DMS 273 (cell line): ENCODE measurements around the gene WSB2.
"Not testable (repeated sequence)": the region's sequence is repeated elsewhere in the genome, so short reads cannot be mapped to it uniquely, and the experiment has no call there.

ENCODE experiments used
- DNase-seq: peaks from one replicate; lab custom pipeline; 2025; ENCODE audit not compliant: unreplicated experiment; lab: John Stamatoyannopoulos, UW

WSB2 gene

DNA sequence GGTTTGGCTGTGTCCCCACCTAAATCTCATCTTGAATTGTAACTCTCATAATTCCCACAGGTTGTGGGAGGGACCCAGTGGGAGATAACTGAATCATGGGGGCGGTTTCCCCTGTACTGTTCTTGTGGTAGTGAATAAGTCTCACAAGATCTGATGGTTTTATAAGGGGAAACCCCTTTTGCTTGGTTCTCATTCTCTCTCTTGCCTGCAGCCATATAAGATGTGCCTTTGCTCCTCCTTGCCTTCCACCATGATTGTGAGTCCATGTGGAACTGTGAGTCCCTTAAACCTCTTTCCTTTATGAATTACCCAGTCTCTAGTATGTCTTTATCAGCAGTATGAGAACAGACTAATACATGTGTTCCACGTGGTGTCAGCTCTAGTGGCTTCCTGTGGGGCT lies 61.2 kb downstream of the WSB2 start:
- DNase-seq: not testable (repeated sequence)

DNA sequence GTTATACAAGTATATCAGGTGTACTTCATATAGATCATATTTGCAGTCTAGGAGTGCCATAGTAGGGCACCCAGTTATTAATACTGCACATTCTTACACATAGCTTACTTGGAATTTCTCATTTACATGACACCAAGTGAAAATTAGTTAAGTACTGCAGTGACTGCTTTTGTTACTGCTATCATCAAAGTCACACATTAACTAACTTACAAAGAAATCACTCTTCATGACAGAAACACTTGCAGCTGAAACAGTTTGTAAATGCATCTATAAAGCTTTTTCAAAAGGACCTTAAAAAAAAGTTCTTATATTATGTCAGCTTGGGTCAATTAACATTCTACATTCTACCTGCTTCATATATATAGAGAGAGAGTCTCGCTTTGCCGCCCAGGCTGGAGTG lies 62.3 kb downstream of the WSB2 start:
- no peak for DNase-seq

DNA sequence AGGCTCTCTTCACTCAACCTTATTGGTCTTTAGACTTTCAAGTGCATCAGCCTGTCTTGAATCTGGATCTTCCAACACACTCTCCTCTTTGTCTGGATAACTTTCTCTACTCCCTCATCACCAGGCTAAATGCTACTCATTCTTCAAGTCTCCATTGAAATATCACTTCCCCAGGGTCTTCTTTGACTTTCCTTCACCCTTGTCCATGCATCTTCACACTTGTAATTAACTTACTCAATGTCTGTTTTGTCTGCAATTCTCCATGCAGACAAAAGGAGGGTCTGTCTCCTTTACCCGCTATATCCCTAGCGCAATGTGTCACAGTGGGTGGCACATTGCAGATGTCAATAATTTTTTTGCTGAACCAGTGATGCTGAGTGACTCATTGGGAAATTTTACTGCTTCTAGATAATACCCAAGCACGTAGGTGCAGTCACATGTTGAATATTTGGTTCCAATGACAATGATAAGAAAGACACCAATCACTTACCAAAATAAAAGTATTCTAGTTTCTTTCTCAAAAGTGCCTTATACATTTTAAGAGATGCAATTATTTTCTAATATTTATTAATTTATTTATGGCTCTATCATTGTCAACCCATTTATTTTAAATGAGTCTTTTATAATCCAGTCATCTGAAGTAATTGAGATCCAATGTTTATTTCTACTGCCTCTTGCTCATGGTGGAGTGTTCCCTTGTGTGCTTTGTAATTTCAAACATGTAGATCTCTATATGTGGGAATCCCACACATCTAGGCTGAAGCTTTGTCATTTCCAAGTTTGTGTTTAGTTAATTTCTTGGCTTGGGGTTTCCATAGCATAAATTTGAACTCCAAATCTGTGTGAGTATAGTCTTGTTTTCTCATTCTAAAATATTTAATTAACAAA lies 66.2 kb downstream of the WSB2 start:
- no peak for DNase-seq

GRCh38 chr12:117986705-117987469 lies 74.1 kb downstream of the WSB2 start:
- DNase-seq: no peak

DNA sequence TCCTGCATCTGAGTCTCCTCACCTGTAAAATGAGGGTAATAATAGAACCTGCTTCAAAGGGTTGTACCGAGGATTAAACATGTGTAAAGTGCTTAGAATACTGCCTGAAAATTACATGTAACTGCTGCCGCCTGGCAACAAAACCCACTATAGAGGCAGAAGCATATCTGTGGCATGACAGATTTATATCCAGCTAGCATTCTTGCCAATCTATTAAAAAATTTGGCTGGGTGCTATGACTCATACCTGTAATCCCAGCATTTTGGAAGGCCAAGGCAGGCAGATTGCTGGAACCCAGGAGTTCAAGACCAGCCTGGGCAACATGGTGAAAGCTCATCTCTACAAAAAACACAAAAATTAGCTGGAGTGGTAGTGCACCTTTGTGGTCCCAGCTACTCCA lies 75.8 kb downstream of the WSB2 start:
- DNase-seq: no peak
